RCC 7860 (cell line): Measurements from ENCODE around the gene IRX5.

Experiments used
- DNase-seq: peaks from one replicate; pipeline ENCODE4 v3.0.0-alpha.2; 2015; ENCODE audit warnings: low spot score
- FAIRE-seq: peaks from 2 replicates; lab custom pipeline; 2012; peaks lifted over from hg19 to GRCh38; lab: Jason Lieb, UNC

Gene IRX5

DNA sequence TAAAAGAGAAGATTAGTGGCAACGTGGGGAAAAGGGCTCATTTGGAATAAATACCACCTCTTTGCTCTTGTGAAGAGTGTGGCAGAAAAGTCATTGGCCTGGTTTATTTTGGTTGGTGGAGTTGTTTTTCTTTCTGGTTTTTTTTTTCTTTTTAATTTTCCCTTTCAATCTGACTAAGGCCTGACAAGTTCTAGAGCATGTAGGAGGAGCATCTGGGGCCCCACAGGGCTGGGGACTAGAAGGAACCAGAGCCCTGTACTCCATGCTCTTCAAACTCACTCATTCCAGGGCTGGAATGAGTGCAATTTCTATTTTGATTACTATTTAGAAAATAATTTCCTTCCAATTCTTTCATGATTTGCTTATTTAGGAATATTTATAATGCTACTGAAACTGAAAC is 13.3 kb downstream of the IRX5 start:
- FAIRE-seq, result no peak
- DNase-seq, result no peak

- FAIRE-seq (no peak), DNase-seq (no peak)
Measured at GRCh38 chr16:54945063-54945462, 14.4 kb downstream of the IRX5 start.

DNA sequence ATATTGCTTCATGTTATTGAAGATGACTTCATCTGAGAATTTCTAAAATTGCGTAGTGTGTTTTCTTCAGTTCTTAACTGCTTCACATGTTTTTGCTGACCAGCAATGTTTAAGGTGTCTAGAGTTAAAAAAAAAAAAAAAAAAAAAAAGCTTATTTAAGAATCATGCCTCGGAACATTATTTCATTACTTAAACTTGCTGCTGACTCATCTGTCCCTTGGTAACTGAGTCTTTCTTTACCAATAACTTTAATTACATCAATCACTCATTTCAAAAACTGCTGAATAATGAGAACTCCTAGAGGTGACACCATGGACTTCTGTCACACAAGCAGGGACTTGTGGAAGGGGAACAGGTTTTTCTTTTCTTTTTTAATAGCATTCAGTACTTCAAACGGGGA is 16.2 kb downstream of the IRX5 start:
- DNase-seq (no peak), FAIRE-seq (no peak)

GRCh38 chr16:54947616-54948015 is 17.0 kb downstream of the IRX5 start:
- no peak for FAIRE-seq

DNA sequence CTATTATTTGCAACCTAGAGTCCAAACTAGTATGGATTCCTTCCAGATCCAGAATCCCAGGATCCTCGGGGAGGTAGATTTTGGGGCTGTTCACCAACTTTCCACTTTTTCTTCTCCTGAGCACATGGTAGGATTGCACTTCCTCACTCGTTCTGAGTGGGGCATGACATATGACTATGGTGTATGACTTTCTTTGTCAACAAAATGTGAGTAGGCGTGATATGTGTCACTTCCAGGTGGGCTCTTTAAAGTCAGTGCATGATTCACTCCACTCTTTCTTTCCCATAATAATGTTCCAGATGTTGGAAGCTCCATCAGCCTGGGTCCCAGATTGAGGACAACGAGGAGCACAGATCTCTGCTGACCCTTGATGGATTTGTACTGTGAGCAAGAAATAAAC is 21.5 kb downstream of the IRX5 start:
- FAIRE-seq (no peak), DNase-seq (no peak)

More at GRCh38 chr16:54947616-54948015, 17.0 kb downstream of the IRX5 start:
- no peak for DNase-seq

DNA sequence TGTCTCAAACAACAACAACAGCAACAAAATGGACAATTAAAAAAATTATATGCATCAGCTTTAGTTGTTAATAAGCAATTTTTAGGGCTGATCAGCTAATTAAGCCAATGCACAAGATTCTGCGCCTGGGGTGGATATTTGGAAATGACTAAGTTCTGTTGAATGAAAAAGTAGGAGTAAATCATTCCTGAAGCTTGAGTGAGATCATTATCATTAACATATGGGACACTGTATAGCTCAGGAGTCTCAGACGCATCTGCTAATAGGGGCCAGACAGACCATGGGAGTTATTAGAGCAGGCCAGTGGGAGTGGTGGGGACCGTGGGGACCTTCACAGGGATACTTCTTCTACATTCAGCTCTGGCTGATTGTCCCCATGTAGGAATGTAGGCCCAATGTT is 22.8 kb downstream of the IRX5 start:
- DNase-seq (no peak), FAIRE-seq (no peak)

GRCh38 chr16:54954220-54954619 is 23.6 kb downstream of the IRX5 start:
- no peak for FAIRE-seq

GRCh38 chr16:54955757-54956156 is 25.1 kb downstream of the IRX5 start:
- DNase-seq, result no peak
- FAIRE-seq, result no peak

More at GRCh38 chr16:54954220-54954619, 23.6 kb downstream of the IRX5 start:
- DNase-seq, result no peak

DNA sequence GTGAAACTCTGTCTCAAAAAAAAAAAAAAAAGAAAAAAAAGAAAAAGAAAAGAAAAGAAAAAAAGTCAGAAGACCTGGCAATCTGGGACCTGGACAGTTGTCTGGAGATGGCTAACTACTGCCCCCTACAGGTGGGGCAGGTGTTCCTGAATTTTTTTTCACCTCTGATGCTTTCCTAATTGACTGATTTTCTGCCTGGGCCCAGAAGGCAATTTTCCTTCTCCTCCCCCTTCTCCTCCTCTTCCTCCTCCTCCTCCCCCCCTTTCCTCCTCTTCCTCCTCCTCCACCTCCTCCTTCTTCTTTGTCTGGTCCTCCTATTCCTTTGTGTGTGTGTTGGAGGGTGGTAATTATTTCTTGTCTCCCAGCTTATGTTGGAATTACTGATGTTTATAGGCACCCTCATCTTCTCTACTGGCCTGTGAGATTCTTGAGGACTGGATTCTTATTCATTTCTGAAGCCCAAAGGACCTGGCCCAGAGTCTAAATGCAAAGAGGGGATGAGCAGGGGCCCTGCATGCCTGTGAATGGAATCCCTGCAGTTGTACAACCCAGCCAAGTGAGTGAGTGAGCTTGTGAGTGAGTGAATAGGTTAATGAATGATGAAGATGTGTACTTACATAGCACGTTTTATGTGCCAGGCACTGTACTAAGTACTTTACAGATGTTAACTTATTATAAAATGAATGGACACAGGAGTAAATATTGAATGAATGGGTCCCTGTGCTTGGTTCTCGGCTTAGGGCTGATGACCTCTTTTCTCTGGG is 26.9 kb downstream of the IRX5 start:
- FAIRE-seq (no peak), DNase-seq (peak; percentile 39)

DNA sequence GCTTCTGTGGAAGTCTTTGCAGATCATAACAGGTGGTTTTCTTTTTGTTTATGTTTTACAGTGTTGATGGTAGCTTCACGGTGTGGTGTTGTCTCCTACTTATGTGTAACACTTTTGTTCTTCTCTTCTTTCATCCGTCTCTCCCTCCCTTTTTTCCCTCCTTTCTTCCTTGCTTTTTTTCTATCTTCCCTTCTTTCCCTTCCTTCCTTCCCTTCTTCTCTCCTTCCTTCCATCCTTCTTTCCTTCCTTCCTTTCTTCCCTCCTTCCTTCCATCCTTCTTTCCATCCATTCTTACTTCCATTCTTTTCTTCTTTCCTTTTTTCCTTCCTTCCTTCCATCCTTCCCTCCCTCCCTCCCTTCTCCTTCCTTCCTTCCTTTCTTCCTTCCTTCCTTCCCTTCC is 31.4 kb downstream of the IRX5 start:
- no peak for FAIRE-seq

GRCh38 chr16:54964239-54964638 is 33.6 kb downstream of the IRX5 start:
- DNase-seq (no peak), FAIRE-seq (no peak)

More for the DNA sequence above, 31.4 kb downstream of the IRX5 start:
- no peak for DNase-seq

GRCh38 chr16:54965464-54965863 is 34.8 kb downstream of the IRX5 start:
- DNase-seq (no peak), FAIRE-seq (no peak)

- DNase-seq (no peak), FAIRE-seq (no peak)
Measured at GRCh38 chr16:54968011-54968410, 37.3 kb downstream of the IRX5 start.

DNA sequence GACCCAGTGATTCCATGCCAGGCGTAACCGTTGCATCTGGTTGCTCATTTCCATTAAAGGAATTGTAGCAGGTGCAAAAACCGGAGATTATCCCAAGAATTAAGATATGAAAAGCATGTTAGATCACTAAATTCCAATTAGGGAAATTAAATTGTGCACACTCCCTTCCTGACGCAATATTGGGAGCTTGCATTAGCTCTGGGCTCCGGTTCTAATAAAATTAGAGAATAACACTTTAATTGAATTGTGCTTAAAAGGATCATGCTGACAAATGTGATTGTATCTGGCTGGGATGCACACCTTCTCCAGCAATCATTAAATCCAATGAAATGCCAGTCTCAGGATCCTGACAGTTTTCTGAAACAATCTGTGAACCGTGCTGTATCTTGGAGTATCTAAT is 38.1 kb downstream of the IRX5 start:
- DNase-seq, result no peak
- no peak for FAIRE-seq

GRCh38 chr16:54970016-54970415 is 39.4 kb downstream of the IRX5 start:
- FAIRE-seq, result no peak
- DNase-seq, result no peak

GRCh38 chr16:54974367-54974766 is 43.7 kb downstream of the IRX5 start:
- no peak for DNase-seq

GRCh38 chr16:54976651-54977200 is 46.1 kb downstream of the IRX5 start:
- DNase-seq, result no peak
- FAIRE-seq, result no peak

More at GRCh38 chr16:54974367-54974766, 43.7 kb downstream of the IRX5 start:
- FAIRE-seq, result no peak

DNA sequence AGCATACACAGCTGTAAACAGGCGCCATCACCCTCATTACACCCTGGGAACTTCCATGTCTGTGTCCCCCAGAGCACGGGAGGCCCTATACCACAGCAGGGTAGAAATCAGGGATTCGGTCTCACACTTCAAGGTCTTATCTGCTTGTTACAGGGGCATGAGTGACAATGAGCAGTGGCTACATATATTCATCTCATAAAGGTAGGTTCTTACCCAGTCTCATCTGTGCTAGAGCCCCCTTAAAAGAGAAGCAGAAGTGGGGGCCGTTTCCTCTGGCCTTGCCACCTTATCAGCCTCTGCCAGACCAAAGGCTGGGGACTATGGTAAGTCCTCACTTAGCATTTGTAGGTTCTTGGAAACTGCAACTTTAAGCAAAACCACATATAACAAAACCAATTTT is 46.5 kb downstream of the IRX5 start:
- DNase-seq (no peak), FAIRE-seq (no peak)

DNA sequence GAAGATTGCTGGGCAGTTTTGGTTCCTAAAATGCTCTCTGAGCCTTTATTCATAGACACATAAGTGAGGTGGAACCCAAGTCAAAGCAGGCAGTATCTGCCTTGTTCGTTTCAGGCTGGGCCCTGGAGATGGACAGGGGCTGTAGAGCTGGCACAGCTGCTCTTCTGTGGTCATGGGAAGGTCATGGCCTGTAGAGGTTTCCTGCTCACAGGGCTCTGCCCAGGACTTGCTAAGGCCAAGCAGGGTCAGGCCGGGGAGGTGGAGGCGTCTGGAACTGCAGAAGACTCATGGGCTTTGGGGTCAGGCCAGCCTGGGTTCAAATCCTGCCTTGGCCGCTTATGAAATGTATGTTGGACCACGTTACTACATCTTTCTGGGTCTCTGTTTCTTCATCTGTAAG is 50.2 kb downstream of the IRX5 start:
- FAIRE-seq (no peak), DNase-seq (no peak)
